BJ (cell line): ENCODE results near the gene MPZL3. TPM values are rescaled to one million over a fixed set of nuclear protein-coding genes. Genes with fewer than 3 reads are reported as not detected.

Source experiments
- CTCF ChIA-PET: fragments of 350-600 bp; formaldehyde crosslinking; extraction: SDS; loops from one replicate; lab custom pipeline; 2021; ENCODE audit warnings: antibody characterized with exemption, inconsistent platforms; lab: Yijun Ruan, JAX
- POLR2A ChIA-PET: fragments of 300-600 bp; sonication (Branson Sonifier 250); formaldehyde crosslinking; extraction: SDS; loops from one replicate; lab custom pipeline; 2021; ENCODE audit warnings: antibody characterized with exemption; lab: Charles Lee
- DNase-seq: peaks from one replicate; pipeline ENCODE4 v3.0.0-alpha.2; 2011; ENCODE audit warnings: low read depth
- H3K27me3 ChIP-seq: 2 replicates; pipeline ENCODE4 v1.6.0; 2011; ENCODE audit warnings: low read length; ENCODE audit not compliant: control insufficient read depth, insufficient read depth
- H3K36me3 ChIP-seq: 2 replicates; pipeline ENCODE4 v1.5.1; 2011; ENCODE audit warnings: low read length; ENCODE audit not compliant: control insufficient read depth, insufficient read depth
- H3K4me3 ChIP-seq: 2 replicates; pipeline ENCODE4 v1.5.1; 2011; ENCODE audit warnings: low read depth, mild to moderate bottlenecking, control low read depth, low read length
- CTCF ChIP-seq: IDR thresholded peaks from 2 replicates; pipeline ENCODE4 v1.5.1; 2011; ENCODE audit warnings: low read depth, mild to moderate bottlenecking, control low read depth, inconsistent platforms, low read length, moderate library complexity; ENCODE audit not compliant: insufficient read depth
- polyA plus RNA-seq: library from polyadenylated mRNA; depleted of rRNA; stranded (reverse); fragments of >200 nt; gene quantifications from 2 replicates; pipeline ENCODE4 v1.2.3, GENCODE V29; 2011

MPZL3 gene
- polyA plus RNA-seq, 1 experiment: 0.39 TPM

GRCh38 chr11:118291477-118292135 is 39.4 kb upstream of the MPZL3 start:
- Histone ChIP-seq H3K4me3 (no peak overlapping the region), H3K36me3 (no peaks in the 10 kb centered on the region), H3K27me3 (peaks cover 3% of the 10 kb centered on the region)
- TF ChIP-seq CTCF: no peak
- DNase-seq: no peak
- ChIA-PET CTCF (interaction anchor here (1.0 kb wide), 1 partner anchor 93 kb away, joined by 3 read pairs; no protein-coding TSS in a partner anchor), POLR2A (no interaction called here)

- no peak for DNase-seq
- Histone ChIP-seq H3K27me3 (peaks cover 2% of the 10 kb centered on the region), H3K4me3 (no peak overlapping the region), H3K36me3 (no peaks in the 10 kb centered on the region)
- TF ChIP-seq CTCF: no peak
- CTCF ChIA-PET: interaction anchor here (1.0 kb wide), 1 partner anchor 93 kb away, joined by 3 read pairs; no protein-coding TSS in a partner anchor
- POLR2A ChIA-PET: no interaction called here
Measured at GRCh38 chr11:118290923-118291322, 38.8 kb upstream of the MPZL3 start.

- ChIA-PET POLR2A (no interaction called here), CTCF (interaction anchor here (1.0 kb wide), 1 partner anchor 91 kb away, joined by 4 read pairs; no protein-coding TSS in a partner anchor)
- no peak overlapping the region for H3K4me3 ChIP-seq
- no peaks in the 10 kb centered on the region for H3K36me3 ChIP-seq
- DNase-seq: no peak
- no peak for TF ChIP-seq CTCF
- H3K27me3 ChIP-seq: no peaks in the 10 kb centered on the region; the same call in none of the 2 replicates
Measured at GRCh38 chr11:118289401-118289800, 37.2 kb upstream of the MPZL3 start.

- ChIA-PET POLR2A (no interaction called here), CTCF (interaction anchor here (0.8 kb wide), 1 partner anchor 9 kb away, joined by 3 read pairs; no protein-coding TSS in a partner anchor)
- Histone ChIP-seq H3K27me3 (no peaks in the 10 kb centered on the region; the same call in none of the 2 replicates), H3K36me3 (no peaks in the 10 kb centered on the region), H3K4me3 (no peak overlapping the region)
- no peak for TF ChIP-seq CTCF
- DNase-seq: peak; percentile 14
Measured at GRCh38 chr11:118287006-118287405, 34.8 kb upstream of the MPZL3 start.

- POLR2A ChIA-PET: no interaction called here
- Histone ChIP-seq H3K4me3 (no peak overlapping the region), H3K36me3 (no peaks in the 10 kb centered on the region), H3K27me3 (no peaks in the 10 kb centered on the region; the same call in none of the 2 replicates)
- no peak for DNase-seq
- no peak for TF ChIP-seq CTCF
- CTCF ChIA-PET: interaction anchor here (0.8 kb wide), 1 partner anchor 9 kb away, joined by 3 read pairs; no protein-coding TSS in a partner anchor
Measured at GRCh38 chr11:118286545-118286944, 34.4 kb upstream of the MPZL3 start.
